Mammary epithelial cell (primary cell): ENCODE measurements around the gene VIPAS39.

Experiments used
- CTCF ChIP-seq, 2 donors: IDR thresholded peaks in 1 of 2; conservative IDR thresholded peaks in 1 of 2; 2 replicates each; pipeline ENCODE4 v1.5.1; 2011 to 2012; ENCODE audit warnings: inconsistent platforms in 2 of 2, low read length in 2 of 2, mild to moderate bottlenecking in 2 of 2, control low read depth in 1 of 2, low read depth in 1 of 2; ENCODE audit not compliant: insufficient read depth in 1 of 2; ENCODE audit errors: extremely low read depth in 1 of 2
- EZH2 ChIP-seq: IDR thresholded peaks from 2 replicates; pipeline ENCODE4 v1.6.1; 2012; ENCODE audit warnings: low read length, inconsistent platforms, borderline replicate concordance

DNA sequence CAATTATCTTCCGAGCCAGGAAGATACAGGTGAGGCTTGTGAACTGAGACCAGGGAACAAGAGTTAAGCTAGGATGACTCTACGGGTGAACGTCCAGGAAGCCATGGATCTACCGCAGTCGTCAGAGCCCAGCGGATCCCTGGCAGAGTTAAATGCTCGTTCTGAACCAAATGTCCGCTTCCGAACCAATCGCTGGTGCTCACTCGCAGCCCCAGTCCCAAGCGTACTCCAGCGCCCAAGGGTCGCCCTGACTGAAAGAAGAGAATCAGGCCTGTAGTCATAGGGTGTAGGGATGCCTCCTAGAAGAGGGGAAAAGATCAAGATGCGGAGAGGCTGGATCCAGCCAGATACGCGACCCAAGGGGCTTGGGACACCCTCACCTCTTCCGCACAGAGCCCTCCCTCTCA lies 283 bp downstream of the VIPAS39 start:
- TF ChIP-seq CTCF (conservative IDR thresholded peaks at IDR 0.05 in 1 of 2, IDR thresholded peaks at IDR 0.05 in 1 of 2; ENCODE audit: extremely low read depth in 1 of 2, insufficient read depth in 1 of 2, low read depth in 1 of 2, low read length in 2 of 2): no peak
- no peak for TF ChIP-seq EZH2
